Smooth muscle cell (in vitro differentiated cells): ENCODE measurements around the gene CSNK1E. TPM values are rescaled to one million over a fixed set of nuclear protein-coding genes. Genes with fewer than 3 reads are reported as not detected.

Experiments
- DNase-seq: peaks from one replicate; lab custom pipeline; 2025; ENCODE audit not compliant: unreplicated experiment; lab: John Stamatoyannopoulos, UW
- H2AFZ ChIP-seq: fragments of 200-600 bp; sonication (generic); 2 replicates; pipeline ENCODE4 v1.6.0; 2016; ENCODE audit warnings: antibody characterized with exemption, low read depth, mild to moderate bottlenecking
- H3F3A ChIP-seq: fragments of 200-600 bp; sonication (generic); 2 replicates; pipeline ENCODE4 v1.6.0; 2017; ENCODE audit warnings: antibody characterized with exemption, low read depth
- H3K27ac ChIP-seq: fragments of 200-600 bp; sonication (generic); 2 replicates; pipeline ENCODE4 v1.5.1; 2016; ENCODE audit warnings: low read depth, mild to moderate bottlenecking
- H3K27me3 ChIP-seq: fragments of 200-600 bp; sonication (generic); 2 replicates; pipeline ENCODE4 v1.6.1; 2016; ENCODE audit warnings: low read depth, mild to moderate bottlenecking
- H3K36me3 ChIP-seq: fragments of 200-600 bp; sonication (generic); 2 replicates; pipeline ENCODE4 v1.5.1; 2016; ENCODE audit warnings: low read depth
- H3K4me1 ChIP-seq: fragments of 200-600 bp; sonication (generic); 2 replicates; pipeline ENCODE4 v1.5.1; 2016; ENCODE audit warnings: low read depth
- H3K4me2 ChIP-seq: fragments of 200-600 bp; sonication (generic); 2 replicates; pipeline ENCODE4 v1.6.0; 2016; ENCODE audit warnings: mild to moderate bottlenecking
- H3K4me3 ChIP-seq: fragments of 200-600 bp; sonication (generic); 2 replicates; pipeline ENCODE4 v1.5.1; 2016; ENCODE audit warnings: mild to moderate bottlenecking
- H3K79me2 ChIP-seq: fragments of 200-600 bp; sonication (generic); 2 replicates; pipeline ENCODE4 v1.6.0; 2016; ENCODE audit warnings: low read depth, mild to moderate bottlenecking
- H3K9ac ChIP-seq: fragments of 200-600 bp; sonication (generic); 2 replicates; pipeline ENCODE4 v1.6.0; 2016; ENCODE audit warnings: low read depth
- H3K9me3 ChIP-seq: fragments of 200-600 bp; sonication (generic); replicated peaks from 2 replicates; pipeline ENCODE4 v1.5.1; 2016; ENCODE audit warnings: low read depth
- H4K20me1 ChIP-seq: fragments of 200-600 bp; sonication (generic); 2 replicates; pipeline ENCODE4 v1.6.0; 2016; ENCODE audit warnings: low read depth
- CTCF ChIP-seq: fragments of 200-600 bp; sonication (generic); IDR thresholded peaks from 2 replicates; pipeline ENCODE4 v1.5.1; 2017; ENCODE audit warnings: borderline replicate concordance, mild to moderate bottlenecking, antibody characterized with exemption; ENCODE audit not compliant: insufficient read depth, poor library complexity, severe bottlenecking
- WGBS: methylation state at CpG from one replicate; pipeline ENCODE4 v1.1.7; 2016; ENCODE audit warnings: low lambda C conversion rate; 5-methylcytosine and 5-hydroxymethylcytosine counted together
- polyA plus RNA-seq: library from polyadenylated mRNA; unstranded; fragments of >200 nt; fragmentation: Nextera tagmentation; extraction: Ambion mirVana; gene quantifications from 2 replicates; pipeline ENCODE4 v1.2.1, GENCODE V29; 2016
- total RNA-seq: library from RNA; depleted of rRNA; stranded (reverse); fragments of >200 nt; gene quantifications from 2 replicates; pipeline ENCODE4 v1.2.3, GENCODE V29; 2014

CSNK1E gene
- total and polyA plus RNA-seq, 2 experiments from 2014 or later = 94.7 to 154 TPM

GRCh38 chr22:38246692-38247091, 70.5 kb downstream of the CSNK1E start:
- H3F3A ChIP-seq = no peaks in the 10 kb centered on the region
- H3K4me1 ChIP-seq = no peaks in the 10 kb centered on the region
- no peak overlapping the region for H3K27ac ChIP-seq
- DNase-seq = no peak
- peaks cover 59% of the 10 kb centered on the region for H4K20me1 ChIP-seq
- H3K36me3 ChIP-seq = no peaks in the 10 kb centered on the region
- H3K9me3 ChIP-seq = no peaks in the 10 kb centered on the region
- H3K4me3 ChIP-seq = no peak overlapping the region
- peaks cover 38% of the 10 kb centered on the region for H3K79me2 ChIP-seq
- H3K27me3 ChIP-seq = no peaks in the 10 kb centered on the region
- no peak overlapping the region for H3K4me2 ChIP-seq
- no peak for TF ChIP-seq CTCF
- H3K9ac ChIP-seq = no peak overlapping the region
- 92% methylated on average over 5 of the region's 5 CpGs for WGBS
- H2AFZ ChIP-seq = no peak overlapping the region

- peaks cover 33% of the 10 kb centered on the region for H3K79me2 ChIP-seq
- no peak for TF ChIP-seq CTCF
- no peak for DNase-seq
- H3K4me1 ChIP-seq = peaks cover 3% of the 10 kb centered on the region
- peaks cover 3% of the 10 kb centered on the region for H3F3A ChIP-seq
- WGBS = 97% methylated on average over 18 of the region's 19 CpGs
- H3K9ac ChIP-seq = no peak overlapping the region
- H3K27ac ChIP-seq = no peak overlapping the region
- no peaks in the 10 kb centered on the region for H3K36me3 ChIP-seq
- peaks cover 54% of the 10 kb centered on the region for H4K20me1 ChIP-seq
- H3K27me3 ChIP-seq = no peaks in the 10 kb centered on the region
- no peaks in the 10 kb centered on the region for H3K9me3 ChIP-seq
- H3K4me2 ChIP-seq = no peak overlapping the region
- H2AFZ ChIP-seq = no peak overlapping the region
- H3K4me3 ChIP-seq = no peak overlapping the region
Measured at GRCh38 chr22:38246046-38246658, 71.1 kb downstream of the CSNK1E start.

- H3K27ac ChIP-seq = no peak overlapping the region
- no peaks in the 10 kb centered on the region for H3K27me3 ChIP-seq
- H3K4me2 ChIP-seq = no peak overlapping the region
- DNase-seq = no peak
- peaks cover 12% of the 10 kb centered on the region for H3K79me2 ChIP-seq
- peaks cover 14% of the 10 kb centered on the region for H3F3A ChIP-seq
- WGBS = 90% methylated on average over 4 of the region's 4 CpGs
- no peak overlapping the region for H3K9ac ChIP-seq
- peaks cover 23% of the 10 kb centered on the region for H3K4me1 ChIP-seq
- H4K20me1 ChIP-seq = peaks cover 33% of the 10 kb centered on the region
- no peaks in the 10 kb centered on the region for H3K36me3 ChIP-seq
- no peak for TF ChIP-seq CTCF
- H2AFZ ChIP-seq = no peak overlapping the region
- no peak overlapping the region for H3K4me3 ChIP-seq
- no peaks in the 10 kb centered on the region for H3K9me3 ChIP-seq
Measured at GRCh38 chr22:38244106-38244505, 73.1 kb downstream of the CSNK1E start.
